Prostate gland (tissue), 2 donors: ENCODE data around the gene OSBPL9. TPM values are rescaled to one million over a fixed set of nuclear protein-coding genes. Genes with fewer than 3 reads are reported as not detected.

Experiments used
- DNase-seq: peaks from one replicate; pipeline ENCODE4 v3.0.0-alpha.2; 2019; ENCODE audit warnings: low spot score
- H3K27ac ChIP-seq, 2 donors: fragments of 200-600 bp; sonication (generic); 2 replicates each; pipeline ENCODE4 v1.5.1; 2017 to 2019
- H3K27me3 ChIP-seq: fragments of 200-600 bp; sonication (generic); replicated peaks from 2 replicates; pipeline ENCODE4 v1.5.1; 2019; ENCODE audit not compliant: insufficient read depth
- H3K36me3 ChIP-seq, 2 donors: fragments of 200-600 bp; sonication (generic); 1 replicate in 1 of 2; 2 replicates in 1 of 2; pipeline versions ENCODE4 v1.5.1 to v1.8.1; 2017 to 2019
- H3K4me1 ChIP-seq: fragments of 200-600 bp; sonication (generic); replicated peaks from 2 replicates; pipeline ENCODE4 v1.5.1; 2019
- H3K4me3 ChIP-seq, 2 donors: fragments of 200-600 bp; sonication (generic); 2 replicates each; pipeline ENCODE4 v1.5.1; 2017 to 2019
- H3K9me3 ChIP-seq: fragments of 200-600 bp; sonication (generic); 2 replicates; pipeline ENCODE4 v1.5.1; 2017
- POLR2A ChIP-seq: fragments of 450-650 bp; IDR thresholded peaks from one replicate; pipeline ENCODE4 v1.6.1; 2016; ENCODE audit warnings: antibody characterized with exemption, mild to moderate bottlenecking
- POLR2AphosphoS5 ChIP-seq: sonication (generic); formaldehyde crosslinking; IDR thresholded peaks from one replicate; pipeline ENCODE4 v1.6.1; 2017; ENCODE audit warnings: antibody characterized with exemption
- WGBS: methylation state at CpG from one replicate; pipeline ENCODE4 v1.1.5; 2018; 5-methylcytosine and 5-hydroxymethylcytosine counted together
- intact Hi-C: fragments of 100-400 bp; cut with DNase I; formaldehyde crosslinking; loops from one replicate; pipeline ENCODE4 v1.14.2; 2022
- total RNA-seq, 2 donors: library from RNA; depleted of rRNA; stranded (reverse); fragments of >200 nt; gene quantifications; one replicate each; pipeline ENCODE4 v1.1.0, GENCODE V29; 2016
- TF ChIP-seq, protein P1 (sequence below), 4 experiments: fragments of 200-600 bp in 2 of 4; fragments of 450-650 bp in 2 of 4; sonication (generic) in 2 of 4; IDR thresholded peaks; 1 replicate in 3 of 4; 2 replicates in 1 of 4; pipeline ENCODE4 v1.5.1; 2016 to 2019; ENCODE audit warnings: antibody characterized with exemption in 4 of 4, mild to moderate bottlenecking in 2 of 4, moderate library complexity in 2 of 4

Gene OSBPL9
- total RNA-seq, 2 donors from 2014 or later: 93.6 to 104 TPM

DNA sequence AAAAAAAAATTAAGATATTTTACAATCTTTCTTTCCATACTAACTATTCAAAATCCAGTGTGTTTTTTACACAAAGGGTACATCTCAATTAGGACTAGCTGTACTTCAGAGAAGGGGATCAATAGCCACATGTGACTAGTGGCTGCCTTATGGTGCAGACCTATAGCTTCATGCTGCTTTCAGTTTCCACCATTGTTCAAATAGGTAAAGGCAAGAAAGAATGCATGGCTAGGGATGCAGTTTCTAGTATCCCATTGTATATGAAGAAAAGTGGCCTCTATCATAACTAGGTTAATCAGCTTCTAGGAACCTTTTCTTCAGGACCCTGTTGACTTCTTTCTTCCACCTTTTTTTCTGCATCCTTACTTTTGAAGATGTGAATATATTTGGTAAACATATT is 35.7 kb downstream of the OSBPL9 start:
- H3K27ac ChIP-seq: no peak overlapping the region
- no peaks in the 10 kb centered on the region for H3K4me1 ChIP-seq
- no peak for TF ChIP-seq POLR2A
- no peak for TF ChIP-seq POLR2AphosphoS5
- TF ChIP-seq, protein P1, sequence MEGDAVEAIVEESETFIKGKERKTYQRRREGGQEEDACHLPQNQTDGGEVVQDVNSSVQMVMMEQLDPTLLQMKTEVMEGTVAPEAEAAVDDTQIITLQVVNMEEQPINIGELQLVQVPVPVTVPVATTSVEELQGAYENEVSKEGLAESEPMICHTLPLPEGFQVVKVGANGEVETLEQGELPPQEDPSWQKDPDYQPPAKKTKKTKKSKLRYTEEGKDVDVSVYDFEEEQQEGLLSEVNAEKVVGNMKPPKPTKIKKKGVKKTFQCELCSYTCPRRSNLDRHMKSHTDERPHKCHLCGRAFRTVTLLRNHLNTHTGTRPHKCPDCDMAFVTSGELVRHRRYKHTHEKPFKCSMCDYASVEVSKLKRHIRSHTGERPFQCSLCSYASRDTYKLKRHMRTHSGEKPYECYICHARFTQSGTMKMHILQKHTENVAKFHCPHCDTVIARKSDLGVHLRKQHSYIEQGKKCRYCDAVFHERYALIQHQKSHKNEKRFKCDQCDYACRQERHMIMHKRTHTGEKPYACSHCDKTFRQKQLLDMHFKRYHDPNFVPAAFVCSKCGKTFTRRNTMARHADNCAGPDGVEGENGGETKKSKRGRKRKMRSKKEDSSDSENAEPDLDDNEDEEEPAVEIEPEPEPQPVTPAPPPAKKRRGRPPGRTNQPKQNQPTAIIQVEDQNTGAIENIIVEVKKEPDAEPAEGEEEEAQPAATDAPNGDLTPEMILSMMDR (IDR thresholded peaks at IDR 0.05): no peak
- no peak for DNase-seq
- no peaks in the 10 kb centered on the region for H3K27me3 ChIP-seq
- no peak overlapping the region for H3K4me3 ChIP-seq
- no peaks in the 10 kb centered on the region for H3K9me3 ChIP-seq
- no peaks in the 10 kb centered on the region for H3K36me3 ChIP-seq
- intact Hi-C loops: no loop called here

GRCh38 chr1:51653127-51653526 is 36.2 kb downstream of the OSBPL9 start:
- Histone ChIP-seq H3K4me1 (no peaks in the 10 kb centered on the region), H3K27ac (no peak overlapping the region), H3K4me3 (no peak overlapping the region), H3K36me3 (no peaks in the 10 kb centered on the region), H3K27me3 (no peaks in the 10 kb centered on the region), H3K9me3 (no peaks in the 10 kb centered on the region)
- TF ChIP-seq POLR2AphosphoS5: no peak
- intact Hi-C loops: no loop called here
- no peak for DNase-seq

- H3K36me3 ChIP-seq: no peaks in the 10 kb centered on the region
- DNase-seq: no peak
- no peaks in the 10 kb centered on the region for H3K27me3 ChIP-seq
- TF ChIP-seq POLR2A (no peak), POLR2AphosphoS5 (no peak)
- TF ChIP-seq, protein P1 (IDR thresholded peaks at IDR 0.05): no peak
- H3K4me1 ChIP-seq: no peaks in the 10 kb centered on the region
- intact Hi-C loops: no loop called here
- 23% methylated on average over 1 of the region's 1 CpG for WGBS
- no peaks in the 10 kb centered on the region for H3K9me3 ChIP-seq
- no peak overlapping the region for H3K27ac ChIP-seq
- no peak overlapping the region for H3K4me3 ChIP-seq
Measured at GRCh38 chr1:51654000-51654399, 37.1 kb downstream of the OSBPL9 start.

GRCh38 chr1:51656374-51656773 is 39.5 kb downstream of the OSBPL9 start:
- no peak overlapping the region for H3K27ac ChIP-seq
- no peaks in the 10 kb centered on the region for H3K27me3 ChIP-seq
- H3K4me3 ChIP-seq: no peak overlapping the region
- H3K4me1 ChIP-seq: peaks cover 5% of the 10 kb centered on the region
- H3K9me3 ChIP-seq: no peaks in the 10 kb centered on the region
- no peak for DNase-seq
- H3K36me3 ChIP-seq: no peaks in the 10 kb centered on the region
- WGBS: 99% methylated on average over 4 of the region's 4 CpGs
- intact Hi-C loops: no loop called here
- TF ChIP-seq POLR2A: no peak
- no peak for TF ChIP-seq POLR2AphosphoS5
- TF ChIP-seq, protein P1 (IDR thresholded peaks at IDR 0.05): no peak

GRCh38 chr1:51660580-51660979 is 43.7 kb downstream of the OSBPL9 start:
- intact Hi-C loops: no loop called here
- WGBS: 76% methylated on average over 1 of the region's 1 CpG
- Histone ChIP-seq H3K27me3 (no peaks in the 10 kb centered on the region), H3K4me3 (no peak overlapping the region), H3K36me3 (no peaks in the 10 kb centered on the region), H3K9me3 (no peaks in the 10 kb centered on the region), H3K4me1 (peaks cover 5% of the 10 kb centered on the region), H3K27ac (no peak overlapping the region)
- no peak for TF ChIP-seq POLR2A
- TF ChIP-seq POLR2AphosphoS5: no peak
- TF ChIP-seq, protein P1 (IDR thresholded peaks at IDR 0.05): no peak
- no peak for DNase-seq
